K562 (cell line): Measurements from ENCODE around the gene CSF1. TPM values are rescaled to one million over a fixed set of nuclear protein-coding genes. Genes with fewer than 3 reads are reported as not detected.
A peak's percentile ranks its signal among the peaks of the same experiment; 100 is the strongest.

ENCODE experiments used
- BMI1 ChIP-seq: fragments of 150-350 bp; IDR thresholded peaks from 2 replicates; pipeline ENCODE4 v1.6.1; 2014; ENCODE audit warnings: low read length
- CREB1 ChIP-seq, 2 experiments: sonication (generic) in 1 of 2; formaldehyde crosslinking in 1 of 2; IDR thresholded peaks; 2 replicates each; pipeline versions ENCODE4 v1.6.1 to v1.8.0; 2012 to 2022; ENCODE audit warnings: inconsistent platforms in 1 of 2, mild to moderate bottlenecking in 1 of 2, missing genetic modification reagents in 1 of 2, moderate library complexity in 1 of 2
- CTBP1 ChIP-seq: fragments of 450-650 bp; IDR thresholded peaks from 2 replicates; pipeline ENCODE4 v1.6.1; 2016; ENCODE audit warnings: borderline replicate concordance
- EWSR1 ChIP-seq: fragments of 450-650 bp; IDR thresholded peaks from 2 replicates; pipeline ENCODE4 v1.6.1; 2018; ENCODE audit warnings: borderline replicate concordance, mild to moderate bottlenecking, low read depth, moderate library complexity; ENCODE audit not compliant: partially characterized antibody
- EZH2 ChIP-seq: IDR thresholded peaks from 2 replicates; pipeline ENCODE4 v1.6.1; 2012; ENCODE audit warnings: low read depth, mild to moderate bottlenecking, inconsistent platforms, low read length, borderline replicate concordance
- PCBP2 ChIP-seq: fragments of 200-400 bp; formaldehyde crosslinking; IDR thresholded peaks from 2 replicates; pipeline ENCODE4 v1.6.1; 2018; ENCODE audit warnings: low read length, low read depth, mild to moderate bottlenecking, moderate library complexity; ENCODE audit not compliant: poor library complexity, severe bottlenecking
- RCOR1 ChIP-seq, 2 experiments: IDR thresholded peaks; 2 replicates each; pipeline ENCODE4 v1.6.1; 2012; ENCODE audit warnings: low read depth in 2 of 2, low read length in 2 of 2, borderline replicate concordance in 1 of 2, improper control_type of control experiment in 1 of 2
- TFAM ChIP-seq: fragments of 250-450 bp; sonication (Bioruptor Pico); conservative IDR thresholded peaks from 2 replicates; pipeline ENCODE4 v1.5.0; 2021; ENCODE audit warnings: mild to moderate bottlenecking, moderate library complexity
- XRCC4 ChIP-seq: IDR thresholded peaks from one replicate; pipeline ENCODE4 v1.6.1; 2011; ENCODE audit not compliant: insufficient read depth, insufficient read length; ENCODE audit errors: extremely low read depth
- ZNF644 ChIP-seq: fragments of 200-800 bp; sonication (Bioruptor generic); IDR thresholded peaks from 2 replicates; pipeline ENCODE4 v1.6.1; 2016; ENCODE audit warnings: low read depth, missing genetic modification characterization, missing compliant biosample characterization
- polyA plus RNA-seq, 8 experiments: library from polyadenylated mRNA; depleted of rRNA in 4 of 8; stranded (reverse) in 5 of 8; unstranded in 3 of 8; fragments of >200 nt; fragmentation: Nextera tagmentation in 2 of 8; fragmentation: Illumina TruSeq in 1 of 8; extraction: Ambion mirVana in 2 of 8; extraction: Trizol in 1 of 8; gene quantifications; 2 replicates each; pipeline versions ENCODE4 v1.2.1 to v1.2.3, GENCODE V29; 2011 to 2014; ENCODE audit warnings: inconsistent platforms in 1 of 8, missing spikeins in 1 of 8
- total RNA-seq, 7 experiments: library from RNA; depleted of rRNA in 6 of 7; stranded (reverse); fragments of >200 nt in 6 of 7; fragmentation: Illumina TruSeq in 2 of 7; extraction: Trizol in 2 of 7; gene quantifications; 2 replicates each; pipeline versions ENCODE4 v1.2.1 to v1.2.3, GENCODE V29; 2011 to 2021; ENCODE audit warnings: low replicate concordance in 1 of 7
- TF ChIP-seq, protein P1 (sequence below): fragments of 450-650 bp; formaldehyde crosslinking; IDR thresholded peaks from 2 replicates; pipeline ENCODE4 v1.4.0; 2020; ENCODE audit warnings: mild to moderate bottlenecking, mixed read lengths
- TF ChIP-seq, protein P2 (sequence below): sonication (generic); formaldehyde crosslinking; IDR thresholded peaks from 2 replicates; pipeline ENCODE4 v1.8.1; 2023; ENCODE audit warnings: mild to moderate bottlenecking, missing genetic modification reagents, moderate library complexity
- TF ChIP-seq, protein P3 (sequence below): sonication (generic); formaldehyde crosslinking; IDR thresholded peaks from 2 replicates; pipeline ENCODE4 v1.8.1; 2023; ENCODE audit warnings: missing genetic modification reagents, mild to moderate bottlenecking, borderline replicate concordance
- TF ChIP-seq, protein P4 (sequence below), 2 experiments: fragments of 450-650 bp in 1 of 2; sonication (generic) in 1 of 2; formaldehyde crosslinking in 1 of 2; IDR thresholded peaks in 1 of 2; conservative IDR thresholded peaks in 1 of 2; 2 replicates each; pipeline versions ENCODE4 v1.6.1 to v1.8.1; 2016 to 2023; ENCODE audit warnings: mild to moderate bottlenecking in 2 of 2, moderate library complexity in 2 of 2, inconsistent platforms in 1 of 2, missing genetic modification reagents in 1 of 2

The CSF1 gene
- total and polyA plus RNA-seq, 9 of the 15 experiments (the other 6 are each of a cell fraction or from before 2014, with no cell fraction given), result 0.18 to 11.8 (median 2.8) TPM

DNA sequence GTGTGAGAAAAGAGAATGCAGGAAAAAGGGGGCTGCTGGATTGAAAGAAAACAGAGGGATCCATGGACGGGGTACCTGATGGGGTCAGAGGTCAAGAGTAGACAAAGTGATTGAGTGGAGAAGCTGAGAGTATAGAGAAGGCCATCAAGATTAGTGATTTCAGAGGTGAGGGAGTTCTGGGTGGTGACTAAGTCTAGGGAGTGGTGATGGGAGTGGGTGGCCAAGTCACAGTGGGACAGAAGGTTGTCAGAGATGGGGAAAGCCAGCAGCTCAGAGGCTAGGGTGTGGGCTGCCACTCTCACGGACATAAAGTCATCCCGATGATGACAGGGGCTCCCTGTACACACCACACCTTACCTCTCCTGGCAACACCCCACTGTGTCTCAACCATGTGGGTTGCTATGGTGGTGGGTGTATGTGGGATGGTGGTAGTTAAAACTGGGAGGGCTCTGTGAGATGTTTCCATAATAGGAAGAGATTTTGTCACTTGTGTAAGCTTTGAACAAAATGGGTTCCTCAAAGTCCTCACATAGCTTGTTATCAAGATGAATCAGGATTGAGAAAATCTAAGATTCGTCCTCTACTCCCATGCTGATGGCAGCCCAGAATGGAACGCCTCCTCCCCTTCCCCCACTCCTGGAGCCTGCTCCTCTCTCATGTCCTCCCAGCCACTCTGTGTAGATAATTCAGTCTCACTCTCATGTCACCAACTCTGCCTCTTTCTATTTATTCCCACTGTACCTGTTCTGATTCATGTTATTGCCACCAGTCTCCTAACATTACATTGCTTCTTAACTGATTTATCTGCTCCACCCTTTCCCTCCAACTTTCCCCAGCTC lies 20.3 kb upstream of the CSF1 start (continued):
- TF ChIP-seq EZH2 (no peak), EWSR1 (no peak), BMI1 (no peak), XRCC4 (no peak), ZNF644 (tag) (no peak), RCOR1 (IDR thresholded peaks at IDR 0.05; ENCODE audit: borderline replicate concordance in 1 of 2, low read depth in 2 of 2, low read length in 2 of 2) (peak in 1 of 2 experiments; percentile 49; a peak in 1 of 4 replicates), TFAM (CRISPR knock-in tag) (no peak), PCBP2 (no peak), CREB1 (IDR thresholded peaks at IDR 0.05) (no peak), CREB1 (CRISPR knock-in tag; IDR thresholded peaks at IDR 0.05) (no peak), CTBP1 (0 out of 2 replicates have a peak, but pooled peaks have one; percentile 11)
- TF ChIP-seq, protein P1, sequence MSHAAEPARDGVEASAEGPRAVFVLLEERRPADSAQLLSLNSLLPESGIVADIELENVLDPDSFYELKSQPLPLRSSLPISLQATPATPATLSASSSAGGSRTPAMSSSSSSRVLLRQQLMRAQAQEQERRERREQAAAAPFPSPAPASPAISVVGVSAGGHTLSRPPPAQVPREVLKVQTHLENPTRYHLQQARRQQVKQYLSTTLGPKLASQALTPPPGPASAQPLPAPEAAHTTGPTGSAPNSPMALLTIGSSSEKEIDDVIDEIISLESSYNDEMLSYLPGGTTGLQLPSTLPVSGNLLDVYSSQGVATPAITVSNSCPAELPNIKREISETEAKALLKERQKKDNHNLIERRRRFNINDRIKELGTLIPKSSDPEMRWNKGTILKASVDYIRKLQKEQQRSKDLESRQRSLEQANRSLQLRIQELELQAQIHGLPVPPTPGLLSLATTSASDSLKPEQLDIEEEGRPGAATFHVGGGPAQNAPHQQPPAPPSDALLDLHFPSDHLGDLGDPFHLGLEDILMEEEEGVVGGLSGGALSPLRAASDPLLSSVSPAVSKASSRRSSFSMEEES, result no peak
- TF ChIP-seq, protein P2, sequence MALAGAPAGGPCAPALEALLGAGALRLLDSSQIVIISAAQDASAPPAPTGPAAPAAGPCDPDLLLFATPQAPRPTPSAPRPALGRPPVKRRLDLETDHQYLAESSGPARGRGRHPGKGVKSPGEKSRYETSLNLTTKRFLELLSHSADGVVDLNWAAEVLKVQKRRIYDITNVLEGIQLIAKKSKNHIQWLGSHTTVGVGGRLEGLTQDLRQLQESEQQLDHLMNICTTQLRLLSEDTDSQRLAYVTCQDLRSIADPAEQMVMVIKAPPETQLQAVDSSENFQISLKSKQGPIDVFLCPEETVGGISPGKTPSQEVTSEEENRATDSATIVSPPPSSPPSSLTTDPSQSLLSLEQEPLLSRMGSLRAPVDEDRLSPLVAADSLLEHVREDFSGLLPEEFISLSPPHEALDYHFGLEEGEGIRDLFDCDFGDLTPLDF (CRISPR knock-in tag), result no peak
- TF ChIP-seq, protein P3, sequence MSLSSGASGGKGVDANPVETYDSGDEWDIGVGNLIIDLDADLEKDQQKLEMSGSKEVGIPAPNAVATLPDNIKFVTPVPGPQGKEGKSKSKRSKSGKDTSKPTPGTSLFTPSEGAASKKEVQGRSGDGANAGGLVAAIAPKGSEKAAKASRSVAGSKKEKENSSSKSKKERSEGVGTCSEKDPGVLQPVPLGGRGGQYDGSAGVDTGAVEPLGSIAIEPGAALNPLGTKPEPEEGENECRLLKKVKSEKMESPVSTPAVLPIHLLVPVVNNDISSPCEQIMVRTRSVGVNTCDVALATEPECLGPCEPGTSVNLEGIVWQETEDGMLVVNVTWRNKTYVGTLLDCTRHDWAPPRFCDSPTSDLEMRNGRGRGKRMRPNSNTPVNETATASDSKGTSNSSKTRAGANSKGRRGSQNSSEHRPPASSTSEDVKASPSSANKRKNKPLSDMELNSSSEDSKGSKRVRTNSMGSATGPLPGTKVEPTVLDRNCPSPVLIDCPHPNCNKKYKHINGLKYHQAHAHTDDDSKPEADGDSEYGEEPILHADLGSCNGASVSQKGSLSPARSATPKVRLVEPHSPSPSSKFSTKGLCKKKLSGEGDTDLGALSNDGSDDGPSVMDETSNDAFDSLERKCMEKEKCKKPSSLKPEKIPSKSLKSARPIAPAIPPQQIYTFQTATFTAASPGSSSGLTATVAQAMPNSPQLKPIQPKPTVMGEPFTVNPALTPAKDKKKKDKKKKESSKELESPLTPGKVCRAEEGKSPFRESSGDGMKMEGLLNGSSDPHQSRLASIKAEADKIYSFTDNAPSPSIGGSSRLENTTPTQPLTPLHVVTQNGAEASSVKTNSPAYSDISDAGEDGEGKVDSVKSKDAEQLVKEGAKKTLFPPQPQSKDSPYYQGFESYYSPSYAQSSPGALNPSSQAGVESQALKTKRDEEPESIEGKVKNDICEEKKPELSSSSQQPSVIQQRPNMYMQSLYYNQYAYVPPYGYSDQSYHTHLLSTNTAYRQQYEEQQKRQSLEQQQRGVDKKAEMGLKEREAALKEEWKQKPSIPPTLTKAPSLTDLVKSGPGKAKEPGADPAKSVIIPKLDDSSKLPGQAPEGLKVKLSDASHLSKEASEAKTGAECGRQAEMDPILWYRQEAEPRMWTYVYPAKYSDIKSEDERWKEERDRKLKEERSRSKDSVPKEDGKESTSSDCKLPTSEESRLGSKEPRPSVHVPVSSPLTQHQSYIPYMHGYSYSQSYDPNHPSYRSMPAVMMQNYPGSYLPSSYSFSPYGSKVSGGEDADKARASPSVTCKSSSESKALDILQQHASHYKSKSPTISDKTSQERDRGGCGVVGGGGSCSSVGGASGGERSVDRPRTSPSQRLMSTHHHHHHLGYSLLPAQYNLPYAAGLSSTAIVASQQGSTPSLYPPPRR (CRISPR knock-in tag), result no peak
- TF ChIP-seq, protein P4, sequence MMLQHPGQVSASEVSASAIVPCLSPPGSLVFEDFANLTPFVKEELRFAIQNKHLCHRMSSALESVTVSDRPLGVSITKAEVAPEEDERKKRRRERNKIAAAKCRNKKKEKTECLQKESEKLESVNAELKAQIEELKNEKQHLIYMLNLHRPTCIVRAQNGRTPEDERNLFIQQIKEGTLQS (IDR thresholded peaks at IDR 0.05), result peak; percentile 65; the same call in 1 of the 2 replicates
- TF ChIP-seq, protein P4 (CRISPR knock-in tag; conservative IDR thresholded peaks at IDR 0.05), result no peak
